GM10847 (cell line): ENCODE results near the gene CD300E.

ENCODE experiments used
- POLR2A ChIP-seq: IDR thresholded peaks from 2 replicates; pipeline ENCODE4 v1.6.1; 2011; ENCODE audit not compliant: insufficient read length; ENCODE audit errors: extremely low read depth

CD300E gene

GRCh38 chr17:74592087-74592990, 31.2 kb downstream of the CD300E start, which contains the start of gene CD300LD:
CD300LD (minus strand) TSS chr17:74592283; CDS start chr17:74592202, 81 bp downstream.
- TF ChIP-seq POLR2A, result no peak

GRCh38 chr17:74591503-74591902, 32.0 kb downstream of the CD300E start:
- TF ChIP-seq POLR2A, result no peak

GRCh38 chr17:74585711-74586110, 37.8 kb downstream of the CD300E start:
- no peak for TF ChIP-seq POLR2A

DNA sequence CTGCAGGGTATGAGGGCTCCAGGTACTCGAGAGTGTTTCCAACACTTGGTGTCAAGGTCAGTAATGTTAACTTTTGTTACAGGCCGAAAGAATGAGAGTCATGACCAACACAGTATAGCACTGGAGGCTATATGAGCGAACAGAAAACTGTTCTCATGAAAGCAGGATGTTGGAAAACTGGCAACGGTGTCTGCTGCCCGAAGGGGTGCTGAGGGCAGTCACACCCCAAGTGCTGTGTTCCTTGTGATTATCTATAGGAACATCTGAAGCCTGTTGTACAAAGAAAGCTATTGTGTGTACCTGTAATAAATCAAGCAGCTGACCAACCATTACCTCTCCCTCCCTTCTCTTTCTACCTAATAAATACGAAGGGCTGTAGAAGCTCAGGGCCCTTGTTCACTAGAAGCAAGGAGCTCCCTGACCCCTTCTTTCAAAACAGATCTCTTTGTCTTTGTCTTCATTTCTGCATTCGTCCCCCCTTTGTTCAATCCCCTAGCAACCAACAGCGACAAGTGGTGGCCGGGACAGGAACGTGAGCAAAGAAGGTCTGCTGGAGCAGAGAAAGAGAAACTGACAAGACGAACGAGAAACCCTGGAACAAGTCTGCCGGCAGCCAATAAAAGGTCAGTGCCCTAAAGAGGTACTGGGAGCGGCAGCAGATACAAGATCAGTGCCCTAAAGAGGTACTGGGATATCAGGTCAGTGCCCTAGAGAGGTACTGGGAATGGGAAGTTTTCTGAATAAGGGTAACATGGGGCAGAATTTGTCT, 39.1 kb downstream of the CD300E start:
- TF ChIP-seq POLR2A, result no peak

GRCh38 chr17:74582633-74583032, 40.9 kb downstream of the CD300E start:
- no peak for TF ChIP-seq POLR2A

- no peak for TF ChIP-seq POLR2A
These were observed 43.6 kb downstream of the CD300E start for GRCh38 chr17:74579900-74580299.

GRCh38 chr17:74578979-74579378, 44.6 kb downstream of the CD300E start:
- TF ChIP-seq POLR2A, result no peak

- TF ChIP-seq POLR2A, result no peak
These were observed 48.9 kb downstream of the CD300E start for GRCh38 chr17:74574489-74575142.

DNA sequence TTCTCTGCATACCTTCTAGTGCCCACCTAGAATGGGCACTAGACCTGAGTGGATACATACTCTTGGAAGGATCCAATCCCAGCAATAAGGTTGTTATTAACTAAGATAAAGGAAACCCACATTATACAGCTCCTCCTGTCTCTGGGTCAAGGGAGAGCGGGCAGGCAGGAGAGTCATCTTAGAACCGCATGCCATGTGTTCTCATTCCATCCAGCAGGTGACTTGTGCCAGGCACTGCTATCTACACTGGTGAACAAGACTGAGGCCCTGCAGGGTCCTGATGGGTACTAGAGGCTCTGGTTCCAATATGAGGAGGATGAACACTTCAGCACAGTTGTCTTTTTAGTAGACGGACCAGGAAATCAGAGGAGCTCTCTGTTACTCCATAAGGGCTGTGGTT, 50.4 kb downstream of the CD300E start:
- no peak for TF ChIP-seq POLR2A

GRCh38 chr17:74571621-74572270, 51.8 kb downstream of the CD300E start:
- no peak for TF ChIP-seq POLR2A

DNA sequence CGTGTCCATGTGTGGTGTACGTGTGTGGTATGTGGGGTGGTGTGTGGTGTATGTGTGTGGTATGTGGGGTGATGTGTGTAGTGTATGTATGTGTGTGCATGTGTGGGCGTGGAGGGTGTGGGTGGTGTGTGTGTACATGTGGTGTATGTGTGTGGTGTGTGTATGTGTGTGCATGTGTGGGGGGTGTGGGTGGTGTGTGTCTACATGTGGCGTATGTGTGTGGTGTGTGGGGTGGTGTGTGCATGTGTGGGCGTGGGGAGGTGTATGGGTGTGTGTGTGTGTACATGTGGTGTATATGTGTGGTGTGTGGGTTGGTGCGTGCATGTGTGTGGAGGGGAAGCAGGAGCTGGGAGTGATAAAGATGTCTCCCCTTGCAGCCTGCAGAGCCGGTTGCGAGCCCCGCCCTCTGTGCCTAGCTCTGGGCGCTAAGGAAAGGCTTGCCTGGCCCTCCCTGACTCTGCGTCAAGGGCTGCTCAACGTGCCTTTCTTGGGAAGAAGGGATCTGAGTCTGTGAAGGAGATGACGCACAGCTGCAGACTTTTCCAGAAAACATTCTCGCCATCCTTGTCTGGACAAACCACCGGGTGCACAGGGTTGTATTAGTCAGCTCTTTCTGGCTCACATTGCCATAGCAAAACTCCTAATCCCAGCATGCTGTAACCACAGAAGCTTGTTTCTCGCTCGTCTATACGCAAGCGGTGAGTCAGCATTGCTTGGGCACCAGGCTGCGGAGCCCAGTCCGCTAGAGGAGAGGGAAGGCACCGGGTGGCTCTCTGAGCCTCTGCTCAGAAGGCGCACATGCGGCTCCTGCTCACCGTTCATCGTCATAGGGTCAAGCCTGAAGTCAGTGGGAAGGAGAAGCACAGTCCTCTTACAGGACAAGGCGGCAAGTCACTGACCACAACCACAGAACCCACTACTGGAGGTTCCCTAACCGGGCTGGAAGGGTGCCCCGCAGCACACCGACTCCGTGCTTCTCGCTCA, 54.2 kb downstream of the CD300E start:
- no peak for TF ChIP-seq POLR2A

DNA sequence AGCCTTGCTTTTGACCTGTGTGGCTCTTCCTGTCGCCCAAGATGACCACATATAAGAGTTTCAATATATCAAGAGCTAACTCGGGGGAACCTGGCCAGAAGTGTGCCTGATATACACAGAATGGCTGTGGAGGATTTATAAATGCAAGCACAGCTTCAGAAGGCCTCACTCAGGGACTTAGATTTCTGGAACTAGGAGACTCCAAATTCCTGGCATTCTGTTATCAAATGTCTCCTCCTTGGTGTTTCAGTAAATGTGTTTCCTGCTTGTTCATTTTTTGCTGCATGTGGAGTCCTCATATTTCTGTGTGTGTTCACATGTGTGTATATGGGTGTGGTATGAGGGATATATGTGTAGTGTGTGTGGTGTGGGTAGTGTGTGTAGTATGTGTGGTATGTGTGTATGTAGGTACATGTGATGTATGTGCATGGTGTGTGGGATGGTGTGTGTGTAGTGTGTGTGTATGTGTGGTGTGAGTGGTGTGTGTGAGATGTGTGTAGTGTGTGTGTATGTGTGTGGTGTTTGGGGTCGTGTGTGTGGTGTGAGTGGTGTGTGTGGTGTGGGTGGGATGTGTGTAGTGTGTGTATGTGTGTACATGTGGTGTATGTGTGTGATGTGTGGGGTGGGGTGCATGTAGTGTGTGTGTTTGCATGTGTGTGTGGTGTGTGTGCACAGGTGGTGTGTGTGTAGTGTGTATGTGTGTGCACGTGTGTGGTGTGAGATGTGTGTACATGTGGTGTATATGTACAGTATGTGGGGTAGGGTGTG, 55.2 kb downstream of the CD300E start:
- TF ChIP-seq POLR2A, result no peak

DNA sequence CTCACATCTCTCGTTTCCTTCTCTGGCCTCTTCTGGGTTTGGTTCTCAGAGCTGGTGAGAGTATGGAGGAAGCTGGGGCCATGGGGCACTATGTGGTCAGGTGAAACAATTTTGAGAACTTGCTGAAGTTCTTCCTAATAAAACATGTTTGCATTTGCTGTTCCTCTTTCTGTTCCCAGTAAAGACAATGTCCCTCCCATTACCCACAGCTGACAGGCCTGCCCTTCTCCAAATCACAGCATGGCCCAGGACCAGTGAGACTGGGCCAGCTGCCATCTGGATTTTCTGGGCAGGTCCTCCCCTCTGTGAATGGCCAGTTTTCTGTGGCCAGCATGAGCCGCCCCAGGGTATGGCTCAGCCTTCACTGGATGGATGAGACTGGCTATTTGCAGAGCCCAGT, 56.1 kb downstream of the CD300E start, which contains the start of gene CD300H:
Gene CD300H (minus strand): TSS at position 113 of the 400 bp plus-strand sequence.
- no peak for TF ChIP-seq POLR2A
